Esophagus squamous epithelium (tissue), 5 donors: ENCODE measurements around the gene ZBTB45. TPM values are rescaled to one million over a fixed set of nuclear protein-coding genes. Genes with fewer than 3 reads are reported as not detected.
"Not testable (repeated sequence)": the region's sequence is repeated elsewhere in the genome, so short reads cannot be mapped to it uniquely, and the experiment has no call there.

ENCODE experiments used
- DNase-seq: peaks from one replicate; lab custom pipeline; 2025; lab: John Stamatoyannopoulos, UW
- H3K27ac ChIP-seq, 4 donors: fragments of 200-600 bp; sonication (generic); one replicate each; pipeline ENCODE4 v1.5.1; 2016 to 2019; ENCODE audit warnings: mild to moderate bottlenecking in 1 of 4
- H3K27me3 ChIP-seq, 4 donors: fragments of 200-600 bp; sonication (generic); 1 replicate in 3 of 4; 2 replicates in 1 of 4; pipeline versions ENCODE4 v1.5.1 to v1.6.0; 2017 to 2021; ENCODE audit warnings: antibody characterized with exemption in 1 of 4
- H3K36me3 ChIP-seq, 3 donors: fragments of 200-600 bp; sonication (generic); one replicate each; pipeline ENCODE4 v1.5.1; 2016 to 2019
- H3K4me1 ChIP-seq, 3 donors: fragments of 200-600 bp; sonication (generic); one replicate each; pipeline ENCODE4 v1.5.1; 2017 to 2019
- H3K4me3 ChIP-seq, 4 donors: fragments of 200-600 bp; sonication (generic); 1 replicate in 3 of 4; 2 replicates in 1 of 4; pipeline ENCODE4 v1.5.1; 2016 to 2019; ENCODE audit warnings: mild to moderate bottlenecking in 2 of 4, moderate library complexity in 1 of 4
- H3K9me3 ChIP-seq, 3 donors: fragments of 200-600 bp; sonication (generic); one replicate each; pipeline ENCODE4 v1.5.1; 2016 to 2019
- POLR2A ChIP-seq, 4 donors: fragments of 450-650 bp; IDR thresholded peaks; one replicate each; pipeline ENCODE4 v1.6.1; 2017; ENCODE audit warnings: antibody characterized with exemption in 4 of 4, mild to moderate bottlenecking in 4 of 4, moderate library complexity in 3 of 4
- WGBS, 2 donors: methylation state at CpG; one replicate each; pipeline ENCODE4 v1.1.5; 2018; 5-methylcytosine and 5-hydroxymethylcytosine counted together
- intact Hi-C: fragments of 100-400 bp; cut with DNase I; formaldehyde crosslinking; loops from one replicate; pipeline ENCODE4 v1.15.0; 2022
- total RNA-seq, 4 donors: library from RNA; depleted of rRNA; stranded (reverse); fragments of >200 nt; gene quantifications; one replicate each; pipeline ENCODE4 v1.1.0, GENCODE V29; 2016
- TF ChIP-seq, protein P1 (sequence below), 6 experiments: fragments of 450-650 bp in 4 of 6; fragments of 200-600 bp in 2 of 6; sonication (generic) in 2 of 6; IDR thresholded peaks; one replicate each; pipeline ENCODE4 v1.5.1; 2016 to 2019; ENCODE audit warnings: antibody characterized with exemption in 6 of 6, mild to moderate bottlenecking in 4 of 6, moderate library complexity in 4 of 6
- donor health status: DM: yes; HTN: yes; CAD: no.

The ZBTB45 gene
- total RNA-seq, 4 donors from 2014 or later = 6.9 to 11.1 (median 8.3) TPM

- Histone ChIP-seq H3K36me3 (peaks cover 20 to 38% (median 20%) of the 10 kb centered on the region in 3 donors), H3K4me3 (peak within 1 kb of the TSS; percentile 64 to 98 (median 80)), H3K27ac (peak within 1 kb of the TSS; percentile 93 to 98 (median 95)), H3K4me1 (peaks cover 24 to 45% (median 29%) of the 10 kb centered on the region in 3 donors), H3K27me3 (peaks cover 0 to 18% (median 0%) of the 10 kb centered on the region in 4 donors), H3K9me3 (no peaks in the 10 kb centered on the region)
- WGBS, 2 donors = 0% methylated on average over 2 to 5 of the region's 73 CpGs
- no peak for DNase-seq
- TF ChIP-seq, protein P1, sequence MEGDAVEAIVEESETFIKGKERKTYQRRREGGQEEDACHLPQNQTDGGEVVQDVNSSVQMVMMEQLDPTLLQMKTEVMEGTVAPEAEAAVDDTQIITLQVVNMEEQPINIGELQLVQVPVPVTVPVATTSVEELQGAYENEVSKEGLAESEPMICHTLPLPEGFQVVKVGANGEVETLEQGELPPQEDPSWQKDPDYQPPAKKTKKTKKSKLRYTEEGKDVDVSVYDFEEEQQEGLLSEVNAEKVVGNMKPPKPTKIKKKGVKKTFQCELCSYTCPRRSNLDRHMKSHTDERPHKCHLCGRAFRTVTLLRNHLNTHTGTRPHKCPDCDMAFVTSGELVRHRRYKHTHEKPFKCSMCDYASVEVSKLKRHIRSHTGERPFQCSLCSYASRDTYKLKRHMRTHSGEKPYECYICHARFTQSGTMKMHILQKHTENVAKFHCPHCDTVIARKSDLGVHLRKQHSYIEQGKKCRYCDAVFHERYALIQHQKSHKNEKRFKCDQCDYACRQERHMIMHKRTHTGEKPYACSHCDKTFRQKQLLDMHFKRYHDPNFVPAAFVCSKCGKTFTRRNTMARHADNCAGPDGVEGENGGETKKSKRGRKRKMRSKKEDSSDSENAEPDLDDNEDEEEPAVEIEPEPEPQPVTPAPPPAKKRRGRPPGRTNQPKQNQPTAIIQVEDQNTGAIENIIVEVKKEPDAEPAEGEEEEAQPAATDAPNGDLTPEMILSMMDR (IDR thresholded peaks at IDR 0.05) = peak in 3 of 6 experiments; percentile 1 to 21 (median 16)
- peak in 3 of 4 donors; percentile 87 to 97 (median 97) for TF ChIP-seq POLR2A (IDR thresholded peaks at IDR 0.05)
- intact Hi-C loops = no loop called here
Observed at GRCh38 chr19:58543826-58544590, 24.4 kb upstream of the ZBTB45 start, which contains the start of gene TRIM28. TSS of gene TRIM28 (plus strand) at chr19:58544064. CDS start at chr19:58544758, 694 bp downstream.

DNA sequence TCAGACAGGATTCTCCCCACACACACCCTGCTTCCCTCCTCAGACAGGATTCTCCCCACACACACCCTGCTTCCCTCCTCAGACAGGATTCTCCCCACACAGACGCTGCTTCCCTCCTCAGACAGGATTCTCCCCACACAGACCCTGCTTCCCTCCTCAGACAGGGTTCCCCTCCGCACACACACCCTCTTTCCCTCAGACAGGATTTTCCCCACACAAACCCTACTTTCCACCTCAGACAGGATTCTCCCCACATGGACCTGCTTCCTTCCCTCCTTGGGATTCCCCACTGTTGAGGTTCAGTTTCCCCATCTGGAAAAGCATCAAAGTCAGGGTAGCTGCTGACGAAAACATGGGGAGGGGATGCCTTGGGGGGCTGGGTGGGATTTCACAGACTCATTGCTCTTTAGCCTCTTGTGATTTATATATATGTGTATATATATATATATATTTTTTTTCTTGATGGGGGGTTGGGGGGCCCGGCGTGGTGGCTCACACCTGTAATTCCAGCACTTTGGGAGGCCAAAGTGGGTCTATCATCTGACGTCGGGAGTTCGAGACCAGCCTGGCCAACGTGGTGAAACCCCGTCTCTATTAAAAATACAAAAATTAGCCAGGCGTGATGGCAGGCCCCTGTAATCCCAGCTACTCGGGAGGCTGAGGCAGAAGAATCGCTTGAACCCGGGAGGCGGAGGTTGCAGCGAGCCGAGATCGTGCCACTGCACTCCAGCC, 23.2 kb upstream of the ZBTB45 start:
- H3K4me1 ChIP-seq = peaks cover 30 to 50% (median 39%) of the 10 kb centered on the region in 3 donors
- peaks cover 8 to 26% (median 8%) of the 10 kb centered on the region in 3 donors for H3K36me3 ChIP-seq
- H3K27me3 ChIP-seq = peaks cover 0 to 30% (median 0%) of the 10 kb centered on the region in 4 donors
- H3K9me3 ChIP-seq, intact Hi-C loops, DNase-seq: not testable (repeated sequence)
- peak overlapping the region; percentile 93 to 98 (median 95) for H3K27ac ChIP-seq
- peak overlapping the region in 2 of 4 donors; percentile 80 to 98 for H3K4me3 ChIP-seq
- WGBS, 2 donors = 75 to 78% methylated on average over 16 to 18 of the region's 18 CpGs

- DNase-seq, H3K27ac ChIP-seq, H3K9me3 ChIP-seq, H3K4me3 ChIP-seq, H3K36me3 ChIP-seq, intact Hi-C loops: not testable (repeated sequence)
- Histone ChIP-seq H3K4me1 (peaks cover 7 to 24% (median 15%) of the 10 kb centered on the region in 3 donors), H3K27me3 (peaks cover 0 to 44% (median 0%) of the 10 kb centered on the region in 4 donors)
Observed at GRCh38 chr19:58539169-58539559, 19.6 kb upstream of the ZBTB45 start.

GRCh38 chr19:58538257-58539168, 18.9 kb upstream of the ZBTB45 start:
- TF ChIP-seq, protein P1 (IDR thresholded peaks at IDR 0.05) = no peak
- no peak for TF ChIP-seq POLR2A (IDR thresholded peaks at IDR 0.05)
- no peak for DNase-seq
- intact Hi-C loops = no loop called here
- H3K27me3 ChIP-seq = peaks cover 0 to 44% (median 0%) of the 10 kb centered on the region in 4 donors
- peak overlapping the region; percentile 44 to 68 (median 50) for H3K27ac ChIP-seq
- peaks cover 7 to 22% (median 15%) of the 10 kb centered on the region in 3 donors for H3K4me1 ChIP-seq
- H3K36me3 ChIP-seq = no peaks in the 10 kb centered on the region
- WGBS, 2 donors = 2 to 3% methylated on average over 23 to 33 of the region's 55 CpGs
- H3K9me3 ChIP-seq = no peaks in the 10 kb centered on the region
- H3K4me3 ChIP-seq = peak overlapping the region; percentile 22 to 63 (median 42)

DNA sequence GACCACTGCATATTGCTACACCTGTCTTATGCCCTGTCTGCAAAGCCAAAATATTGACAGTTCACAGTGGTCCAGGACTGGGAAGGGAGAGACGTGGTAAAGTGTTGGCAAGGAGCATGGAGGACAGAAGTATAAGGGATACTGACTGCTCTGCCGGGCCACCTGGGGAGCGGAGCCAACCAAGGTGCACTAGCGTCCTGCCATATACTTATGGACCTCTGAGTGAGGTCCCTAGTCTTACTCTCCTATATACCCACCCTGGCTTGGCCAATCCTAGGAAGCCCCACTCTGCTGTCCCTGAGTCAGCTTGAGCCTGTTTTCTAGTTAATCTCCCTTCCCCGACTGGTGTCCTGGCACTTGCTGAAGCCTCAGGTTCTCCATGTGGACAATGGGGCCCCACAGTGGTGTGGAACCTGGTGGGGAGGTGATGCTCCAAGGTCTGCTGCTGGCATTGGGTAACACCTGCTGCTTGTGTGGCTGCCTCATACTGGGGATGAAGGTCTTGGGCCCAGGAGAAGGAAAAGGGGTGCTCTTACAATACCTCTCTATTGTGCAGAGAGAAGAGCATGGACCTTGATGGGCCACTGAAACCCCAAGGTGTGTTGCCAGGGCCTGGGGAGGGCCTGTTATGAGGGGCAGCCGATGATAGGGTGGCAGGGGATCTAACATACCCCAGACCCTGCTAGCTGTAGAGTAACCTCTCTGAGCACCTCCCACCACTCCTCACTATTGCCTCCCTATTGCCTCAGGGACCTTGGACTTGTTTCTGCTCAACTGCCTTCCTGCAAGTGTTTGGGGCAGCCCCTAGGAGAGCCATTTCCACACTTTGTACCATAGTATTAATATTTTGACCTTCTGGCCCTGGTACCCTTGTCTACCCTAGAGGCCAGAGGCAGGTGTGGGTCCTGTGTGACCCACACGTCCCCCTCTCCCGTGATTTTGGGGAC, 17.5 kb upstream of the ZBTB45 start:
- intact Hi-C loops = no loop called here
- DNase-seq = no peak
- Histone ChIP-seq H3K36me3 (no peaks in the 10 kb centered on the region), H3K4me3 (no peak overlapping the region), H3K27ac (no peak overlapping the region), H3K4me1 (peaks cover 7 to 15% (median 10%) of the 10 kb centered on the region in 3 donors), H3K27me3 (peaks cover 0 to 44% (median 0%) of the 10 kb centered on the region in 4 donors), H3K9me3 (no peaks in the 10 kb centered on the region)
- 87% methylated on average over 6 of the region's 8 CpGs for WGBS, 2 donors
- no peak for TF ChIP-seq POLR2A (IDR thresholded peaks at IDR 0.05)
- TF ChIP-seq, protein P1 (IDR thresholded peaks at IDR 0.05) = no peak
